MM.1S (cell line): ENCODE results near the gene RAB9A.

Source experiments
- CTCF ChIP-seq: fragments of 300-600 bp; sonication (generic); IDR thresholded peaks from 2 replicates; pipeline ENCODE4 v1.5.1; 2016; ENCODE audit warnings: antibody characterized with exemption, low read length, mixed read lengths
- EZH2 ChIP-seq: fragments of 300-600 bp; sonication (generic); optimal IDR thresholded peaks from 2 replicates; pipeline ENCODE3; 2017; ENCODE audit warnings: low read depth, mild to moderate bottlenecking, antibody characterized with exemption, low read length, mixed read lengths
- EZH2phosphoT487 ChIP-seq: fragments of 300-600 bp; sonication (generic); IDR thresholded peaks from 2 replicates; pipeline ENCODE4 v1.6.1; 2018; ENCODE audit warnings: antibody characterized with exemption, low read length

GRCh38 chrX:13752141-13752540 lies 63.2 kb downstream of the RAB9A start:
- no peak for TF ChIP-seq CTCF
- TF ChIP-seq EZH2: no peak
- no peak for TF ChIP-seq EZH2phosphoT487
